Non-pigmented ciliary epithelial cell (primary cell): Measurements from ENCODE around the gene KRT16.
"Not testable (repeated sequence)": the region's sequence is repeated elsewhere in the genome, so short reads cannot be mapped to it uniquely, and the experiment has no call there.

Experiments
- DNase-seq: peaks from one replicate; pipeline ENCODE4 v3.0.0-alpha.2; 2010; ENCODE audit warnings: low read depth

KRT16 gene

DNA sequence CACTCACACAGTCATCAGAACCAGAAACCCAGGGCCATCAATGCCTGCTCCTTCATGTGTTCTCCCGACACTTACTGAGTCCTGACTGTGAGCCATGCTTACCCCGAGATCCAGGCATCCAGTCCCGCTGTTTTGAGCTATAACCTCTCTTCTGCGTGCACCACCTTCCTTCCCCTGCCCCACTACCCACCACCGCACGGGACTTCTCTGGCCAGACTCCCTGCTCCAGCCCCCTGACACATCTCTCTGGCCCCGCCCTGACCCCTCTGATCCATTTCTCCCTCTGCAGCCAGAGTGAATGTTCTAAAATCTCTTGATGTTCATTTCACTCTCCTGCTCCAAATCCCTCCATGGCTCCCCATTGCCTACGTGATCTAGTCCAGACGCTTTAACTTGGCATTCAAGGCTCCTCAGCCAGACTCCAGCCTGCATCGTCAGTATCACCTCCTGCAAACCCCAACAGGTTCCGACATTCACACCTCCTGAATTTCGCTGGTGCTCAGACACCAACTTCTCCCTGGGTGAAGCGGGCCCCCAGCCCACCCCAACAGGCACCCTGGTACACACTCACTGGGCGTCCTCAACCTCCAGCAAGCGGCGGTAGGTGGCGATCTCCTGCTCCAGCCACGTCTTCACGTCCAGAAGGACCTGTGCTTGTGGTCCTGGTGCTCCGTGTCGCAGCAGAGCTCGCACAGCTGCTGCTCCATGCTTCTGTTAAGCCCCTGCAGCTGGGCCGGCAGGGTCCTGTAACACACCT is 14.9 kb upstream of the KRT16 start:
- no peak for DNase-seq

DNA sequence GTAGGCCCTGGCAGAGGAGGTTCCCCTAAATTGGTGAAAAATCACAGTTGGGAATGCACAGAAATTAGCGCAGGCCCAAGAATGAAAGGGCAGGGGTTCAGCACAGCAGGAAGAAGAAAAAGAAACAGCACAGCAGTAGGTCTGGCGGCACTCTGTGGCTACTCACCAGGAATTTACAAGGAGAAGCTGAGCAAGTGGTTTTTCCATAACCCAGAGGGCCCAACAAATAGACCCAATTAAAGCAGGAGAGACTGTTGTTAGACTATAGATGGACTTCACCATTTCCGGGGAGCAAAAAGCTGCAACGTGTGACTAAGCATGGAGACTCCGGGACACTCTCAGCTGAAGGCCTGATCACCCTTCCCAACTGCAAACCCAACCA is 14.3 kb upstream of the KRT16 start:
- not testable (repeated sequence) for DNase-seq

DNA sequence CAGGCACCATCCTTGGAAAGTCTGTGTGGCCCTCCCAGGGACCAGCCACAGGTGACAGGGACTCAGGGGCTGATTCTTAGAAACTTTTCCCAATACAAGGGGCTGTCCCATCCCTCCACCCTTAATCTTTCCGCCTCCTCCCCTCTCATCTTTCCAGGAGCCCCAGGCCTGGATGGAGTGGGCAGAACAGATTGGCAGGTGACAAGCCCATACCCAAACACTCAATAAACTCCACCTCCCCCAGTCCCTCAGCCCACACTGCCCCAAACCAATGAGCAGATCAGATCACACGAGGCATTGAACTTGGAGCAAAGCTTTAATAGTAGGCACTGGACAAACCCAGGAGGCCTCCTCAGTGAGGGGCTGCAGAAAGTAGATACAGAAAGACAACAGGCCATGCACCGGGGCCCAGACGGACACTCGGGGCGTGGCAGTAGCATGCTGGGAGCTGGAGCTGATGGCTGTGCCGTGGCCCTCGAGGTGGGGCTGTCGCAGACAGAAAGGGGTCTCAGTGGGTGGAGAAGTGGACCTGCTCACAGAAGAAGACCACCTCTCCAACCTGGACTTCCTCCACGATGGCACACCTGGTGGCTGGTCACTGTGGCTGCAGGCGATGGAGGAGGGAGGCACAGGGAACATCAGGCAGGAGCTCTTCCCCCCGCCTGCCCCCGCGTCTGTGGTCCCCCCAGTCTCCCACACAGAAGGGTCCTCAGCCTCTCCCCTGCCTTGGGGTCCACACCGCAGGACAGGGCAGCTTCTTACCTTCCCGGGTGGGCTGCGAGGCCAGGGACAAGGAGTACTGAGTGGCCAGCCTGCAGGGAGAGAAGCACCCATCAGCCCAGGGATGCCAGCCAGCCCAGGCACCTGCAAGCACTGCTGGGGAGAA is 13.7 kb upstream of the KRT16 start:
- DNase-seq = not testable (repeated sequence)

DNA sequence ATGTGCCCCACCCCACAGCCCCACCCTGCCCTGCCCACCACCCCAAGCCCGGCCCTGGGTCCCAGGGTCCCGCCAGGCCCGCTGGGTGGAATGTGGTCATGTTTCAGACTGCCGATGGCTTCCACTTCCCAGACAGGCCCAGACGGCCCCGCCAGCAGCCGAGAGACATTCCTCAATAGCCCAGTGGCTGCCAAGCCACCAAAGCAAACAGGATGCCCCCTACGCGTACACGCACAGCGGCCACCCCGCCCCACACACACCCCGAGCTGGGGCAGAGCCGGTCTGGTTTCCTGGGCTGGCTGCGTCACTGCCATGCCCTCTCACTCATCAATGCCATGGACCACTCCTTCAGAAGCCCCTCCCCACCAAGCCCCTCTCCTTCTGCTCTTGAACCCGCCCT is 13.0 kb upstream of the KRT16 start:
- no peak for DNase-seq

DNA sequence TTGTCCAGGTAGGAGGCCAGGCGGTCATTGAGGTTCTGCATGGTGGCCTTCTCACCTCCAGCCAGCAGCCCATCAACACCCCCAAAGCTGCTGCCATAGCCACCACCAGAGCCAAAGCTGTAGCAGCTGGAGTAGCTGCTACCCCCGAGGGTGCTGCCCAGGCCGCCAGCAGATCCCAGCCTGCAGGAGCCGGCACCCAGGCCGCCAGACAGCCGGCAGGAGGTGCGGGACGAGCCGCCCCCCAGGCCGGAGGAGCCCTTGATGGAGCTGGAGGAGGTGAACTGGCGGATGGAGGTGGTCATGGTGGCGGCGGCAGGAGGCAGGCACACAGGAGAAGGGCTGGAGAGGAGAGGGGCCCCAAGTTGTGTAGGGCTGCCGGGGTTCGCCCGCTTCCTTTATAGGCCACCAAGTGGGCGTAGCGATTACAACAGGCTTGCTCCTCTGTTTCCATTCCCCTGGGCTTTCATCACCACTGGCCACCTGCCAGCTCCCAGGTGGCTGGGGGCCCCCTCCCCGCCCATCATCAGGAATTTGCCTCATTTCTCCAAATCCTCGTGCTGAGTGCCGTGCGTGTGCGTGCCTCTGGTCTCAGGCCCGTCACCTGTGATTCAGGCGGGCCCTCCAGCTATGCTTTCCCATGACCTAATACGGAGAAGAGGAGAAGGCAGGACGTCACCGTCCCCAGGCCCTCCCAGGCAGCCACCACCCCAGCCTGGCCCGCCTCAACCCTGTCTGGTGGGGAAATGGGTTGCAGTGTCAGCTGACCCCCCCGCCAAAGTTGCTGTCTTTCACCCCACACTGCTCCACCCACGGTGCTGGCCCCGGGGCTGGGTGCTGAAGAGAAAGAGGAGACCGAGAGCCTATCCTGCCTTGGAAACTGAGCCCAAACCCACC is 11.9 kb upstream of the KRT16 start, which contains the start of gene KRT17:
Gene KRT17, minus strand, starts transcription at position 368 of the 894 bp plus-strand sequence. Its CDS starts 66 bp downstream, at position 302.
- no peak for DNase-seq

DNA sequence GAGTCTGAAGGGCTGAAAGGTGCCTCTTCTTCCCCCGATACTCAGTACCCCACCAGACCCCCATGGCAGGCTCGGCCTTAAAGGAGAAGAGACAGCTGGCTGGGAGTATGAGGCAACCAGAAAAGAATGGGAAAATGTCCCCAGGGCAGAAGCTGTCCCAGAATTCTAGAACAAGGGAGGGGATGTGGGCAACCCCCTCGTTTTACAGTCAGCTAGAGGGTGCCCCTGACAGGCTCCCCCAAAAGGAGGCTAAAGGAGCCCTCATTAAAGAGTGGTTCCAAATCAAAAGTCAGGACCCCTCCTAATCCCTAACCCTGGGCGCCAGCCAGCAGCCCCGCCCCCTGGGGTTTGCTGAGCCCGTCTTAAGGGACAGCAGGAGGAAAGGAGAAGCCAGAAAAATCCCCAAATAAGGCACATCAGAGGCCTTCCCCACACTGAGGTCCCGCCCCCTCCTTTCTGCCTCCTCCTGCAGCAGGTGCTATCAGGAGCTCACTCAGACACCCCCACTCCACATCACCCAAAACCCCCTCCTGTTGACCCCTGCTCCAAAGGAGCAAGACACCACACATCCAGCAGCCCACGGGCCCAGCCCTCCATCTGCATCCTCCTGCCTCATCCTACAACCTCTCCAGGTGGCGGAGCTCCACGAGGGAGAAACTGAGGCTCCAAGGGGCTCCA is 10.8 kb upstream of the KRT16 start:
- not testable (repeated sequence) for DNase-seq

DNA sequence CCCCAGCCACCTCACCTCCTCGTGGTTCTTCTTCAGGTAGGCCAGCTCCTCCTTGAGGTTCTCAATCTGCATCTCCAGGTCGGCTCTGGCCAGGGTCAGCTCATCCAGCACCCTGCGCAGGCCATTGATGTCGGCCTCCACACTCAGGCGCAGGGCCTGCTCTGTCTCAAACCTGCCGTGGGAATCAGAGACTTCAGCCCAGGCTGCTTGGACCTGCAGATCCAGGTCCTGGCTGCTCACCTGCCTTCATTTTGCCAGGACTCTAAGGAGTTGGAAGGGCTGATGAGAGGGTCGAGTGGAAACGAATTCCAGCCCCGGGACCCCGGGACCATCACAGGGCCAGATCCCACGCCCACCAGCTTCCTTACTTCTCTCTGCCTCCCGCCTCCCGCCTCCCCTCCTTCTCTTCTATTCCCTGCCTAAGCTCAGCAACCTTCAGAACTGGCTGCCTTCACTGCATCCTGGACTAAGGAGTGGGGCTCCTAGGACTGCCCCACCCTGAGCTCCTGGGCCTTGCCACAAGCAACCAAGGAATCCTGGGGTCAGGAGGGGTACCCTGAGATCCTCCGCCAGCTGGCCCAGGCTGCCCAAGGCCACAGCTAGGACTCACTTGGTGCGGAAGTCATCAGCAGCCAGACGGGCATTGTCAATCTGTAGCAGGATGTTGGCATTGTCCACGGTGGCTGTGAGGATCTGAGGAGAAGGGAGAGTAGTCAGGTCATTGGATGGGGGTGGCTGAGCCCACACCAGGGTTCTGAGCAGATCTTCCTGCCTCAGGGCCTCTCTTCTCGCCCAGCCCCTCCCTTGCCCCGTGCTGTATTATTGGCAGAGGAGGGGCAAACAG is 10.0 kb upstream of the KRT16 start:
- not testable (repeated sequence) for DNase-seq

DNA sequence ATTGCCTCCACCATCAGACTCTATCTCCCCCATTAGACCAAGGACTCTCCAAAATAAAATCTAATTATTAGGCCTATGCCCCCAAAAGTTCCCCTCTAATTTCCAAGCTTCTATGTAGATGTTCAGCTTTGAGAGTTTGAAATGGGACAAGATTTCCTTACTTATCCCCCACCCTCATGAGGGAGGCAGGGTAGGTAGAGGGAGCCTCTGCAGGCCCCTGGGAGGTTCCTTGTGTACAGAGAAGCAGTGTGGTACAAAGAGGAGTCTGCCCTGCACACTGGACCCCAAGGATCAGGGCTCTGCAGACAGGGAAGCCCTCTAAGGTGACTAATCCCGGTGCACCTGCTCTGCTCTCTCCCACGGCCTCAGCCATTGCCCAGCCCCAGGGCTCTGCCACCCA is 9.3 kb upstream of the KRT16 start:
- no peak for DNase-seq

DNA sequence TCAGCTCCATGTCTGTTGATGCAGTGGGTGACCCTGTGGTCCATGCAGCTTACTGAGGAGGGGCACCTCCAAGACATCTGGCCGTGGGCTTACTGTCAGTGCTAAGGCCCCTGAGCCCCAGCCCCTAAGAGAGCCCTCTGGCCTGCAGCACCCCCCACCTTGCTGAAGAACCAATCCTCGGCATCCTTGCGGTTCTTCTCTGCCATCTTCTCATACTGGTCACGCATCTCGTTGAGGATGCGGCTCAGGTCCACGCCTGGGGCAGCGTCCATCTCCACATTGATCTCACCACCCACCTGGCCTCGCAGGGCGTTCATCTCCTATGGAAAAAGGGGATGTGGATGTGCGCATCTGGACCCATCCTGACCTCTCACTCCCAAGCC is 8.9 kb upstream of the KRT16 start:
- DNase-seq = not testable (repeated sequence)

DNA sequence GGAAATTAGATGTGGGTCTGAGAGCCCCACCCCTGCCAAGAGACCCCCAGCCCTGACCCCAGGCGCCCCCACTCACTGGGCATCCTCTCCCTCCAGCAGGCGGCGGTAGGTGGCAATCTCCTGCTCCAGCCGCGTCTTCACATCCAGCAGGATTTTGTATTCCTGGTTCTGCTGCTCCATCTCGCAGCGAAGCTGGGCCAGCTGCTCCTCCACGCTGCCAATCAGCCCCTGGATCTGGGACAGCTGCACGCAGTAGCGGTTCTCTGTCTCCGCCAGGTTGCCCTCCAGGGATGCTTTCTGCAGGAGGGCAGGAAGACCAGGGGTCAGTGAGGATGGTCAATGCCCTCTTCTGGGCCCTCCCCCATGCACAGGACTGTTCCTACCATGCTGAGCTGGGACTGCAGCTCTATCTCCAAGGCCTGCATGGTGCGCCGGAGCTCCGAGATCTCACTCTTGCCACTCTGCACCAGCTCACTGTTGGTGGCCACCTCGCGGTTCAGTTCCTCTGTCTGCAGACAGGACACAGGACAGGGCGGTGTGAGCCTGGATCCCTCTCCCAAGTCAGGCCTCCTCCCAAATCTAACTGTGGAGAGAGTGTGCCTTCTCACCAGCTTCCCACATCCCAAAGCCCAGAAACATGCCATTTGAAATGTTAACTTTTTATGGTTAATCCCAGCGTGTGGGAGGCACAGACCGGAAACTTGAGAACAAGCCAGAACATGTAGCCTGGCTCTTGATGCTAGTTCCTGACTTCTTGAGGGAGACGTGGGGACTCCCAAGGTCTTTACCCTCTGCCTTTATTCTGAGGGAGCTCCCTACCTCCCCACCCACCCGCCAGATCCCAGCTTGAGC is 8.2 kb upstream of the KRT16 start:
- DNase-seq = no peak

DNA sequence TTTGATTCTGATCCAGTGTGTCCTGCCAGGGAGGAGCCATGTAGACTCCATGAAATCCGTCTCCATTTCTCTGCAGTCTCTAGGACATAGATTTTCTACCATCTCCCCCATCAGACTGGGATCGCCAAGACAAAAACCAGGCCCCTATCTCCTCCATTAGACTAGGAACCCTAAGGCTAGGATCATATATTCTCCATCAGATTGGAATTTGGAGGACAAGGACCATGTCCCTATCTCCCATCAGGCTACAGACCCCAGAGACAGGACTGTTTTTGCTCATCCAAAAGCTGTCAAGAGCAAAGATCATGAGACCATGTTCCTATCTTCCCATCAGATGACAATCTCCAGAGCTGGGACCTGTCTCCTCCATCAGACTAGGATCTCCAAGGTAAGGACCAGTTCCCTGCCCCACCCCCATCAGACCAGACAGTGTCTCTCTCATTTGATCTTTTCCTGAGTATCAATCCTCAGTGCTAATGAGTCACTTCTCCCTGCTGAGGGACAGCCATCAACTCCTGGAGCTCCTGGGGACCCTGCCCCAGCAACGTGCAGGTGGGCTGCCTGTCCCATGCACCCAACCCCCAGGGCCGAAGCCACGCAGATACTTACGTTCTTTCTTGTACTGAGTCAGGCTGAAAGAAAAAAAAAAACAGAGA is 7.5 kb upstream of the KRT16 start:
- not testable (repeated sequence) for DNase-seq

DNA sequence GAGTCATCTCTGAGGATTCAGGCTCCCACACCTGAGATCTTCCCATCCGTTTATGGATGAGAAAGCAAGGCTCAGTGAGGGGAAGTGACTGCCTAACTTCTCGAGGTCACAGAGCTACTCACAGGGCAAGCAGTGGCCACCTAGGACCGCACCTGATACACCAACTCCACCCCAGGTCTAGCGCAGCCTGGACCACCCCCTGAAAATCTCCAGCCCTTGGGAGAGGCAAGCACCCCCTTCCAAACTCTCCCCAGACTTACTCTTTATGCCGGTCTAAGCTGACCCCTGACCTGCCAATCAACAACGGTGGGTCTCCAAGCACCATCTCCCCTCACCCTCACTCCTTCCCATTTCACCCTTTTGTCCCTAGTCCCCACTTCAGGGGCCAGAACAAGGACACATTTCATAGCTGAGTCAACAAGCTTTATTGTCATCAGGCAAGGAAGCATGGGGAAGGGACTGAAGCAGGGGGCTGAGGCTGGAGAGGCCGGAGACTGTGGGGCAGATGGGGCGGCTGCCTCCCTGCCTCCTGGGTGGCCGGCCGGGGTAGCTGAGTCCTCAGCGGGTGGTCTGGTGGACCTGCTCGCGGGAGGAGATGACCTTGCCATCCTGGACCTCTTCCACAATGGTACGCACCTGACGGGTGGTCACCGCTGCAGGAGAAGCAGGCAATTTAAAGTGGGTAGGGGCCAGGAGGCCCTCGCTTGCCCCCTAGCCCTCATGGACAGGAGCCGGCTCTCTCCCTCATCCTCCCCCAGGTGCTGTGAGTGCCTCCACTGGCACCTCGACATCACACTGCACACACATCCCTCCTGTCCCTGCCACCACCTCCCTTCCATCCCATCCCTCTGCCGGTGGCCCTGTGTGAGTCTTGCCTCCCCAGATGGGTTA is 6.7 kb upstream of the KRT16 start:
- no peak for DNase-seq

DNA sequence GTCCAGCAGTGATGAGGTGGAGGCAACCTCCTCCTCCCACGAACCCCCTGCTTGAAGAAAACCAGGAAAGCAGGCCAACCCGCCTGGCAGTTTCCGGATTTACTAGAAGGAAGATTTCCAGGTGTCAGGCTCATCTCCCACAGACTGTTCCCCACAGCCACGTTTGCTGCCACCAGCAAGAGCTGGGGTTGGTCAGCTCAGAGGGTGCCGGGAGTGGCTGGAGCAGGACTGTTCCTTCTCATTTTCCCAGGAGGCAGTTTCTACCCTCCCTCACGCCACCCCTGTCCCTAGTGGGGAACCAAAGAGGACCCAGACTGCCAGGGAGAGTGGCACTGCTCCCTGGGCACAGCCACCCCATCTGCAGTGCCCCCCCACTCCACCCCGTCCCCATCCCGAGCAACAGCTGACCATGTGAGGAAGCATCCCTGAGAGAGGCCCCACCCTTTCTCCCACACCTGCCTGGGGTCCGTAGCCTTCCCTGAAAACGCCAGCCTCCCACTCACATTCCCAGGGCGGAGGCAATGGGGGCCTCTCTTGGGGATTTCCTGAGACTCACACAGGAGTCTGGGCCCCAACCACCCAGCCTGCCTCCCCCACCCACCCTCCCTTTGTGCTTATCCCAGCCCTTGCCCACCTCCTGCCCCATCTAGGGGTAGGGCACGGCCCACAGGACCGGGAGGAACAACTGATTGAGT is 5.9 kb upstream of the KRT16 start:
- no peak for DNase-seq

DNA sequence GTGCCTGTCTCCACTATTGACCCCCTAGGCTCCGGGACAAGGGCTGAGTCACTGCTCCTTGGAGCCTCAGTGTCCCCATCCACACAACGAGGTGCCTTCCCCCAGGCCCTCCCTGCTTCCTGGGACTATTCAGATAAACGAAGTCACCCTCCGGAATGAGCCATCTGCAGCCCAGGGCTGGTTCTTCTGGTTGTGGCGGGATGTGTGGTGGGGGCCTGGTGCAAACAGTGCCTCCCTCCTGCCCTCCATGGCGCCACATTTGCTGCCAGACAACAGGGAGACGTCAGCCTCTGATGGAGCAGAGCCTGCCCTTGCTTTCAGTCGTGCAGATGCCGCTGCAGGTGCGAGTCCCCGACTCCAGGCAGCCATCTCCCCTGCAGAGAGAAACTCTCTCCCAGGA is 5.1 kb upstream of the KRT16 start:
- no peak for DNase-seq

DNA sequence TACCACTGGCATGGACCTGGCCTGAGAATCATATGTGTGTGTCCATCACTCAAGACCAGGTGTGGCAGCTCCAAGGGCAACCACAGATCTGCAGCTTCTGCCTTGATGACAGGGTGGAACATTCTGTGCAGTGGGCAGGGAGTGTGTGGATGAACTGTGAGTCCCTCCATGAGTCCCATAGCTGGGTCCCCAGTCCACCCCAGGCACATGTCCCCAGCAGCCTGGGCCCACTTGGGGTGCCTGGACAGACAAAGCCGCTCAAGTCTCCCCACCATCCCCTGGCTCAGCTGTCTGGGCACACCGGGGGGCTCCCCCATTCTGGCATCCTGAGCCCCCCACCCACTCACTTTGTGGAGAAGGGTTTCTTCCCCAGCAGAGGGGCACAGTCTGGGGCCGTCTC is 4.6 kb upstream of the KRT16 start:
- no peak for DNase-seq

DNA sequence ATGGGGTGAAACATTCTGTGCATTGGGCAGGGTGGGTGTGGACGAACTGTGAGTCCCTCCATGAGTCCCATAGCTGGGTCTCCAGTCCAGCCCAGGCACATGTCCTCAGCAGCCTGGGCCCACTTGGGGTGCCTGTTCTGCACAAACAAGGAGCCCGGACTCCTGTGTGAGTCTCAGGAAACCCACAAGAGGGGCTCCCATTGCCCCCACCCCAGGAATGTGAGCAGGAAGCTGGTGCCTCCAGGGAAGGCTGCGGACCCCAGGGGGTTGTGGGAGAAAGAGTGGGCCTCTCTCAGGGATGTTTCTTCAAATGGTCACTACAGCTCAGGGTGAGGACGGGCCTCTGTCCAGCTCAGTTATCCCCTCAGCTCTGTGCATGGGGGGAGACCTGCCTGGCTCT is 3.9 kb upstream of the KRT16 start:
- not testable (repeated sequence) for DNase-seq

DNA sequence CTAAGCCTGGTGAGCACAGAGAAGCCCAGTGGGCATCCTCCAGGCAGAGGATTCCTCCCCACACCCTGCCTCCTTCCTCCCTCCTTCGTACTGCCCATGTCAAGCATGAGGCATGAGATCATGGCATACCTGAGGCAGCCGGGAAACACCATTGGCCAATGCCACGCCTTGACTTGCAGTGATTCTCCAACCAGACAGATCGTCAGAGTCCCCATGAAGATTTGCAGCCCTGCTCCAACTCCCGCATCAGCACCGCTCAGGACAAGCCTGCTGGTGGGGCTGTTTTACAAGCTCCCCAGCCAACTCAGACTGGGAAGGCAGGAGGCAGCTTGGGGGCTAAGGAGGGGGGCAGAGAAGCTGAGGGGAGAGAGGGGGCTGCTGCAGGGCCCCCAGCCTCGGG is 2.9 kb upstream of the KRT16 start:
- DNase-seq = no peak

DNA sequence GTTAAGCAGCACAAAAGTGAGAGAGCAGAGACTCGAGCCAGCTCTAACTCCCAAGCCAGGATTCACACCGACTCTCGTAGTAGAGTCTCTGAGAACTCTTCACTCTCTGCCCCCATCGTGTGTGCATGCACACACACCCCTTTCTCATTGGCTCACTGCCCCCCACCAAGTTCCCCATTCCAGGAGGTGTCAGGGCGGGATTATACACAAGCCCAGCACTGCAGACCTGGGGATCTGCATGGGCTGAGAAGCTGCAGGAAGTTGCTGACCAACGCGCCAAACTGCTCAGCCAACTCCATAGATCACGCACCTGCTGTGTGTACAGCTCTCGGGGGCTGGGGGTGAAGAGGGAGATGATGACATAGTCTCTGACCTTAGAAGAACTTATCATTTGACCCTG is 2.2 kb upstream of the KRT16 start:
- DNase-seq = not testable (repeated sequence)
